PC-9 (cell line): Measurements from ENCODE around the gene PRKG1. TPM values are rescaled to one million over a fixed set of nuclear protein-coding genes. Genes with fewer than 3 reads are reported as not detected.

Experiments used
- BruUV-seq: library from RNA; stranded (reverse); fragments of 400-500 nt; replicated peaks from 2 replicates; lab custom pipeline; 2021; lab: Mats Ljungman, UMichigan
- CTCF ChIA-PET: fragments of 300-600 bp; sonication (Branson Sonifier 250); formaldehyde crosslinking; loops from one replicate; lab custom pipeline; 2022; ENCODE audit warnings: antibody characterized with exemption; lab: Charles Lee
- POLR2A ChIA-PET: fragments of 300-600 bp; sonication (Branson Sonifier 250); formaldehyde crosslinking; loops from one replicate; lab custom pipeline; 2022; ENCODE audit warnings: antibody characterized with exemption; ENCODE audit not compliant: unreplicated experiment; lab: Charles Lee
- DNase-seq, 2 experiments: peaks; one replicate each; pipeline versions ENCODE4 v3.0.0 to v3.0.0-alpha.2; 2015 to 2022; ENCODE audit warnings: mixed read lengths in 1 of 2
- H2AFZ ChIP-seq: fragments of 200-600 bp; sonication (generic); 2 replicates; pipeline ENCODE4 v1.8.1; 2017; ENCODE audit warnings: antibody characterized with exemption
- H3F3A ChIP-seq: fragments of 200-600 bp; sonication (generic); 2 replicates; pipeline ENCODE4 v1.8.1; 2017; ENCODE audit warnings: antibody characterized with exemption, mild to moderate bottlenecking, low read depth; ENCODE audit not compliant: insufficient read depth
- H3K27ac ChIP-seq: fragments of 200-600 bp; sonication (generic); 2 replicates; pipeline ENCODE4 v1.6.1; 2016; ENCODE audit warnings: mixed run types
- H3K27me3 ChIP-seq: fragments of 200-600 bp; sonication (generic); 2 replicates; pipeline ENCODE4 v1.6.1; 2016; ENCODE audit warnings: low read depth, mixed run types; ENCODE audit not compliant: insufficient read depth
- H3K36me3 ChIP-seq: fragments of 200-600 bp; sonication (generic); 2 replicates; pipeline ENCODE4 v1.6.1; 2016; ENCODE audit warnings: low read depth, mixed run types
- H3K4me1 ChIP-seq: fragments of 200-600 bp; sonication (generic); replicated peaks from 2 replicates; pipeline ENCODE4 v1.6.1; 2016; ENCODE audit warnings: mixed run types; ENCODE audit not compliant: insufficient read depth
- H3K4me2 ChIP-seq: fragments of 200-600 bp; sonication (generic); 2 replicates; pipeline ENCODE4 v1.6.1; 2017; ENCODE audit warnings: mixed run types
- H3K4me3 ChIP-seq: fragments of 200-600 bp; sonication (generic); 2 replicates; pipeline ENCODE4 v1.6.1; 2016; ENCODE audit warnings: mixed run types
- H3K79me2 ChIP-seq: fragments of 200-600 bp; sonication (generic); 2 replicates; pipeline ENCODE4 v1.6.1; 2017; ENCODE audit warnings: low read depth, mixed run types
- H3K9me2 ChIP-seq: fragments of 200-600 bp; sonication (generic); 2 replicates; pipeline ENCODE4 v1.8.1; 2017; ENCODE audit warnings: mild to moderate bottlenecking; ENCODE audit not compliant: insufficient read depth
- H3K9me3 ChIP-seq: fragments of 200-600 bp; sonication (generic); 2 replicates; pipeline ENCODE4 v1.8.1; 2016; ENCODE audit warnings: low read depth; ENCODE audit not compliant: insufficient read depth
- H4K20me1 ChIP-seq: fragments of 200-600 bp; sonication (generic); 2 replicates; pipeline ENCODE4 v1.8.1; 2017; ENCODE audit not compliant: insufficient read depth
- CTCF ChIP-seq: fragments of 200-600 bp; sonication (generic); conservative IDR thresholded peaks from 2 replicates; pipeline ENCODE4 v1.6.1; 2017; ENCODE audit warnings: mixed run types, antibody characterized with exemption, mild to moderate bottlenecking, moderate library complexity
- EZH2 ChIP-seq: fragments of 200-600 bp; sonication (generic); IDR thresholded peaks from 2 replicates; pipeline ENCODE4 v1.8.0; 2017; ENCODE audit warnings: antibody characterized with exemption, low read depth
- intact Hi-C: fragments of 100-400 bp; cut with micrococcal nuclease; formaldehyde crosslinking; loops from one replicate; pipeline ENCODE4 v1.10.0; 2022; ENCODE audit not compliant: unreplicated experiment
- total RNA-seq: library from RNA; stranded (reverse); gene quantifications from 2 replicates; pipeline ENCODE4 v1.2.3, GENCODE V29; 2021

Gene PRKG1
- total RNA-seq, 1 experiment from 2014 or later = 0.70 TPM

DNA sequence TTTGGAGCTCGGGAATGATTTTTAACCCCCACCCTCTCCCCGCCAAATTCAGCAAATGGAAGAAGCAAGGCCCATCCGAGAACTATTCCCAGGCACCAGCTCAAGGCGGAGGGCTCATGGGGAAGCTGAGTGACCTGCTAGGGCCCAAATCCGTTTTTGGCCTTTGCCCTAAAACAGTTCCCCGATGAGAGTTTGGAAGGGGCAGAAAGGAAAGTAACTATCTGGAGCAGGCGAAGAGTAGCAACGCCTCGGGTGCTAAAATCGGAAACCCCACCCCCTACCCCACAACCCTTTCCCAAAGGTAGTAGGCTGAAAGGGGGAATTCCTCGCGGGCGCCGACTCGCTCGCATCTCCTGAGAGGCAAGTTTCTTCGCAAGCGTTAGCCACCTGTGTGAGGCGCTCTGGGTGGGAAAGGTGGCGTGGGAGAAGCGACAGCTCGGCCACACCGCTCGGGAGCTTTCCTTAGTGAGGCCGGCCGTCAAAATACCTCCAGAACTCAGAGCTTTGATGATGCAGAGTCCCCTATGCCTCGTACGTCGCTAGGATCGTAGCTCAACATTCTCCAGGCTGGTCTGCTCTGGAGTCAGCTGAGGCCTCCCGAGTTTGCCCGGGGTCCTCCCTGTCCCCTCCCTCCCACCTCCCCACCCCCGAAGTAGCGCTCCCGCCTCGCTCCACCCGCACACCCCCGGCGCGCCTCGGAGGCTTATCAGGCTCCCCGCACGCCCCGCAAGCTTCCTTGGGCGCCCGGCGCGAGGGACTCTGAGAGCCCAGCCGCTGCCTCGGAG lies 642 bp upstream of the PRKG1 start:
- Histone ChIP-seq H3K27ac (no peak overlapping the region), H2AFZ (peak overlapping the region; percentile 89), H3K4me3 (peak overlapping the region; percentile 62), H3F3A (no peaks in the 10 kb centered on the region), H4K20me1 (no peaks in the 10 kb centered on the region), H3K9me3 (no peaks in the 10 kb centered on the region), H3K4me1 (no peaks in the 10 kb centered on the region), H3K9me2 (no peaks in the 10 kb centered on the region), H3K27me3 (peaks cover 17% of the 10 kb centered on the region), H3K4me2 (peak overlapping the region; percentile 89), H3K36me3 (no peaks in the 10 kb centered on the region), H3K79me2 (no peaks in the 10 kb centered on the region)
- intact Hi-C loops = no loop called here
- DNase-seq = peak in 1 of 2 experiments; percentile 4
- no TSS peak for BruUV-seq
- POLR2A ChIA-PET = no interaction called here
- TF ChIP-seq EZH2 = no peak
- TF ChIP-seq CTCF = no peak
- CTCF ChIA-PET = interaction anchor here (0.9 kb wide), 1 partner anchor 90 kb away, joined by 4 read pairs; no protein-coding TSS in a partner anchor

DNA sequence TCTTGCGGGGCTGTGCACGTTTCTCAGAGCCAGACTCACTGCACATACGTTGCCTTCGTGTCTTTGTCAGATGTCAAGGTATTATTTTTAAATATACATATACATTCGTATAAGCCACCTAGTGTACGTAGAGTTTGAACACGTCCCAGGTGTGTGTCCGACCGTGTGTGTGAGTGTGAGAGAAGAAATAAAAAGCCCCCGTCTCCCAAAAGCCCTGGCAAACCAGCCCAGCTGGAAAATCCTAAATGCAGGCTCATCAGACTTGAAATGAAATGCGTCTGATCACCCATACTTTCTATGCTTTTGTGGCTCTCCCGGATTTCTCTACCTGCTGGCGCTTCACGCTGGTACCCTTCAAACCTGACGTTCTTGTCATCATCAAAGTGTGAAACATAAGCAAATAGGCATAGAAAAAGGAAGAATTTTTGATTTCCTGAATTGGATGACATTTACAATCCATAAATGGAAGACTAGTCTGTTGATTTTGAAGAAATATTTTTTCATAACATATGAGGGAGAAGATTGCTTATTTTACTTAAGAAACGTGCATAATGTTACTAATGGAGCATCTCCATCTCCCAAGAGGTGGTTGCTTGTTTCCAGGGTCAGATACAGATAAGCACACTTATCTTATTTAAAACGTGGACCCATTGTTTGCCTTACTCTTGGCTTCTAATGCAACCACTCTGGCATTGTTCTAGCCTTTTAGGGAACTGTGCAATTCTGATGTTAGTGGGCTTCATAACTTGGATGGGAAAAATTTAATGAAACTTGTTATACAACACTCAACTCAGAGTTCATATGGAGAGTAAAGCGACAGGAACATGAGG lies 971 bp downstream of the PRKG1 start:
- BruUV-seq = no TSS peak
- no peak overlapping the region for H3K27ac ChIP-seq
- peak overlapping the region; percentile 89 for H3K4me2 ChIP-seq
- intact Hi-C loops = no loop called here
- no peaks in the 10 kb centered on the region for H4K20me1 ChIP-seq
- H3K79me2 ChIP-seq = no peaks in the 10 kb centered on the region
- H3K9me3 ChIP-seq = no peaks in the 10 kb centered on the region
- no peaks in the 10 kb centered on the region for H3K36me3 ChIP-seq
- no peaks in the 10 kb centered on the region for H3K4me1 ChIP-seq
- no peak for DNase-seq
- peaks cover 17% of the 10 kb centered on the region for H3K27me3 ChIP-seq
- ChIA-PET POLR2A (no interaction called here), CTCF (no interaction called here)
- H3K4me3 ChIP-seq = peak overlapping the region; percentile 62
- no peaks in the 10 kb centered on the region for H3K9me2 ChIP-seq
- no peak for TF ChIP-seq CTCF
- TF ChIP-seq EZH2 = no peak
- H2AFZ ChIP-seq = peak overlapping the region; percentile 89
- no peaks in the 10 kb centered on the region for H3F3A ChIP-seq

GRCh38 chr10:51075873-51076229 lies 1.6 kb downstream of the PRKG1 start:
- intact Hi-C loops = no loop called here
- H3K36me3 ChIP-seq = no peaks in the 10 kb centered on the region
- H3K4me2 ChIP-seq = no peak overlapping the region
- ChIA-PET CTCF (no interaction called here), POLR2A (no interaction called here)
- no peak for TF ChIP-seq CTCF
- no peak for TF ChIP-seq EZH2
- no TSS peak for BruUV-seq
- H3K9me3 ChIP-seq = no peaks in the 10 kb centered on the region
- no peak overlapping the region for H3K4me3 ChIP-seq
- H4K20me1 ChIP-seq = no peaks in the 10 kb centered on the region
- no peaks in the 10 kb centered on the region for H3F3A ChIP-seq
- DNase-seq = no peak
- no peaks in the 10 kb centered on the region for H3K4me1 ChIP-seq
- H3K27ac ChIP-seq = no peak overlapping the region
- H3K27me3 ChIP-seq = peaks cover 17% of the 10 kb centered on the region
- no peaks in the 10 kb centered on the region for H3K9me2 ChIP-seq
- H2AFZ ChIP-seq = no peak overlapping the region
- H3K79me2 ChIP-seq = no peaks in the 10 kb centered on the region
